Mammary epithelial cell (primary cell): ENCODE data around the gene GDF10.

Experiments used
- CTCF ChIP-seq, 2 donors: IDR thresholded peaks in 1 of 2; conservative IDR thresholded peaks in 1 of 2; 2 replicates each; pipeline ENCODE4 v1.5.1; 2011 to 2012; ENCODE audit warnings: inconsistent platforms in 2 of 2, low read length in 2 of 2, mild to moderate bottlenecking in 2 of 2, control low read depth in 1 of 2, low read depth in 1 of 2; ENCODE audit not compliant: insufficient read depth in 1 of 2; ENCODE audit errors: extremely low read depth in 1 of 2
- EZH2 ChIP-seq: IDR thresholded peaks from 2 replicates; pipeline ENCODE4 v1.6.1; 2012; ENCODE audit warnings: low read length, inconsistent platforms, borderline replicate concordance

GRCh38 chr10:47299611-47300428, at the start of gene GDF10:
- TF ChIP-seq CTCF (conservative IDR thresholded peaks at IDR 0.05 in 1 of 2, IDR thresholded peaks at IDR 0.05 in 1 of 2; ENCODE audit: extremely low read depth in 1 of 2, insufficient read depth in 1 of 2, low read depth in 1 of 2, low read length in 2 of 2) (no peak), EZH2 (peak; percentile 73)
